Mucosa of gallbladder (tissue), 1 donor: ENCODE data around the gene MKNK1. TPM values are rescaled to one million over a fixed set of nuclear protein-coding genes. Genes with fewer than 3 reads are reported as not detected.

Experiments
- DNase-seq: peaks from one replicate; pipeline ENCODE4 v3.0.0-alpha.2; 2020; ENCODE audit warnings: low spot score
- total RNA-seq: library from RNA; stranded (reverse); gene quantifications from one replicate; pipeline ENCODE4 v1.2.1, GENCODE V29; 2021
- donor health status: DM: no; HTN: no; CAD: no.

MKNK1 gene
- total RNA-seq, 1 donor from 2014 or later = 36.5 TPM

- DNase-seq = no peak
Measured at GRCh38 chr1:46539972-46540371, 64.1 kb downstream of the MKNK1 start.

GRCh38 chr1:46538147-46538546, 65.9 kb downstream of the MKNK1 start:
- no peak for DNase-seq

- DNase-seq = no peak
Measured at GRCh38 chr1:46537651-46538050, 66.4 kb downstream of the MKNK1 start.

- no peak for DNase-seq
Measured at GRCh38 chr1:46536527-46536926, 67.5 kb downstream of the MKNK1 start.

- peak; percentile 19 for DNase-seq
Measured at GRCh38 chr1:46535063-46535462, 69.0 kb downstream of the MKNK1 start.

GRCh38 chr1:46533179-46533864, 70.7 kb downstream of the MKNK1 start:
- no peak for DNase-seq

- DNase-seq = peak; percentile 50
Measured at GRCh38 chr1:46532498-46533178, 71.4 kb downstream of the MKNK1 start.

- no peak for DNase-seq
Measured at GRCh38 chr1:46532095-46532494, 72.0 kb downstream of the MKNK1 start.

GRCh38 chr1:46530791-46531409, 73.2 kb downstream of the MKNK1 start:
- no peak for DNase-seq

- no peak for DNase-seq
Measured at GRCh38 chr1:46530311-46530710, 73.8 kb downstream of the MKNK1 start.

GRCh38 chr1:46529031-46529630, 74.9 kb downstream of the MKNK1 start:
- no peak for DNase-seq

- no peak for DNase-seq
Measured at GRCh38 chr1:46528297-46528955, 75.6 kb downstream of the MKNK1 start.

GRCh38 chr1:46527474-46528296, 76.4 kb downstream of the MKNK1 start:
- DNase-seq = peak; percentile 80

GRCh38 chr1:46526691-46527291, 77.3 kb downstream of the MKNK1 start:
- peak; percentile 51 for DNase-seq

GRCh38 chr1:46526013-46526690, 77.9 kb downstream of the MKNK1 start:
- no peak for DNase-seq

- DNase-seq = no peak
Measured at GRCh38 chr1:46525253-46525983, 78.7 kb downstream of the MKNK1 start.

GRCh38 chr1:46524843-46525242, 79.2 kb downstream of the MKNK1 start:
- no peak for DNase-seq

- DNase-seq = no peak
Measured at GRCh38 chr1:46523496-46524353, 80.3 kb downstream of the MKNK1 start.

- no peak for DNase-seq
Measured at GRCh38 chr1:46522969-46523320, 81.1 kb downstream of the MKNK1 start.
